ENCODE results near the gene ATN1. TPM values are rescaled to one million over a fixed set of nuclear protein-coding genes. Genes with fewer than 3 reads are reported as not detected.
"Not testable (repeated sequence)": the region's sequence is repeated elsewhere in the genome, so short reads cannot be mapped to it uniquely, and the experiment has no call there.

The ATN1 gene
- total RNA-seq, 2 experiments from 2014 or later: 31.0 to 31.3 TPM

GRCh38 chr12:6890789-6891645, 36.7 kb upstream of the ATN1 start:
- H3K4me3 Mint-ChIP-seq: peak overlapping the region; percentile 88
- ATAC-seq (ENCODE audit: low read depth): peak; percentile 97
- POLR2A ChIA-PET: interaction anchor here (0.5 to 2.8 kb wide), 25 partner anchors 9 to 222 kb away, joined by 3 to 78 read pairs (median 5); partner anchors contain the start of genes C12orf57, C1RL, CDCA3 and COPS7A

DNA sequence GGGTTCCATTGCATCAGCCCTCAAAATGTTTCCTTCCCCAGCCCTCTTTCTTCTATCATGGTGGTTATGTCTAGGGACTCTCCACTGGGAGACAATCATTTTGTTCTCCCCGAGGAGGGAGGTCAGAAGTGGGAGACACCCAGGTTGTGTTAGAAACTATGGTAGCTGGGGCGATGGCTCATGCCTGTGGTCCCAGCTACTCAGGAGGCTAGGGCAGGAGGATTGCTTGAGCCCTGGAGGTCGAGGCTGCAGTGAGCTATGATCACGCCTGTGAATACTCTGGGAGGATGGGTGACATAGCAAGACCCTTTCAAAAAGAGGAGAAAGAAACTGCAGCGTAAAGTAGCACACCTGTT, 36.1 kb upstream of the ATN1 start:
- DNase-seq: no peak
- H3K36me3 Mint-ChIP-seq: peaks cover 2% of the 10 kb centered on the region
- POLR2A ChIA-PET: interaction anchor here (0.5 to 2.8 kb wide), 26 partner anchors 8 to 262 kb away, joined by 3 to 78 read pairs (median 6); partner anchors contain the start of genes C12orf57, C1RL, CDCA3 and COPS7A
- peaks cover under 1% of the 10 kb centered on the region for H3K27me3 Mint-ChIP-seq
- H3K27ac Mint-ChIP-seq: peak overlapping the region; percentile 91
- H3K4me3 Mint-ChIP-seq: peak overlapping the region; percentile 88
- H3K9me3 Mint-ChIP-seq: no peaks in the 10 kb centered on the region
- no peak for ATAC-seq (ENCODE audit: low read depth)
- H3K4me1 Mint-ChIP-seq: peaks cover 17% of the 10 kb centered on the region

More at GRCh38 chr12:6890789-6891645, 36.7 kb upstream of the ATN1 start:
- no peaks in the 10 kb centered on the region for H3K27me3 Mint-ChIP-seq
- H3K36me3 Mint-ChIP-seq: peaks cover 2% of the 10 kb centered on the region
- DNase-seq: peak; percentile 100
- peak overlapping the region; percentile 91 for H3K27ac Mint-ChIP-seq
- no peaks in the 10 kb centered on the region for H3K9me3 Mint-ChIP-seq
- peaks cover 17% of the 10 kb centered on the region for H3K4me1 Mint-ChIP-seq

- not testable (repeated sequence) for H3K27me3 Mint-ChIP-seq; ATAC-seq (ENCODE audit: low read depth); DNase-seq; H3K9me3 Mint-ChIP-seq; H3K36me3 Mint-ChIP-seq
- peak overlapping the region; percentile 40 for H3K27ac Mint-ChIP-seq
- H3K4me1 Mint-ChIP-seq: peaks cover 17% of the 10 kb centered on the region
- H3K4me3 Mint-ChIP-seq: peak overlapping the region; percentile 88
- POLR2A ChIA-PET: interaction anchor here (1.3 to 2.8 kb wide), 4 partner anchors 12 to 183 kb away, joined by 3 to 78 read pairs (median 6); partner anchors contain the start of gene SPSB2
Measured at GRCh38 chr12:6892683-6893082, 35.1 kb upstream of the ATN1 start.

GRCh38 chr12:6894321-6894720, 33.4 kb upstream of the ATN1 start:
- Mint-ChIP-seq H3K4me3 (no peak overlapping the region), H3K27ac (no peak overlapping the region), H3K9me3 (no peaks in the 10 kb centered on the region), H3K4me1 (peaks cover 14% of the 10 kb centered on the region), H3K36me3 (peaks cover 2% of the 10 kb centered on the region), H3K27me3 (peaks cover 6% of the 10 kb centered on the region)
- ATAC-seq (ENCODE audit: low read depth) (no peak), DNase-seq (no peak)
- POLR2A ChIA-PET: interaction anchor here (1.3 kb wide), 1 partner anchor 21 kb away, joined by 3 read pairs; the partner anchor contains the start of gene SPSB2

DNA sequence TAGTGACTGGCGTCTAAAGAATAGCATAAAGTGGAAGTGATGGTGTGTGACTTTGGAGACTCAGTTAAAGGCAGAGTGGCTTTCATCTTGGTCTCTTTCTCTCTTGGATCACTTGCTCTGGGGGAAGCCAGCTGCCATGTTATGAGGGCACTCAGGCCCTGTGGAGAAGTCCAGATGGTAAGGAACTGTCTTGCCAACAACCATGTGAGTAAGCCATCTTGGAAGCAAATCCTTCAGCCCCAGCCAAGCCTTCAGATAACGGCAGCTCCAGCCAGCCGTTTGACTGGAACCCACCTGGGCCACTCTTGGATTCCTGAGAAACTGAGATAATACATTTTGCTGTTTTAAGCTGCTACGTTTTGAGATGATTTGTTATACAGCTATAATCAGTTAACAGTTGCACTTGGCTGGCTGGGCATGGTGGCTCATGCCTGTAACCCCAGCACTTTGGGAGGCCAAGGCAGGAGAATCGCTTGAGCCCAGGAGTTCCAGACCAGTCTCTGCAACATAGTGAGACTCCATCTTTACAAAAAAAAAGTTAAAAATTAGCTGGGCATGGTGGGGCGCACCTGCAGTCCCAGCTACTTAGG, 30.8 kb upstream of the ATN1 start:
- Mint-ChIP-seq H3K4me3 (no peak overlapping the region), H3K9me3 (no peaks in the 10 kb centered on the region), H3K4me1 (peaks cover 10% of the 10 kb centered on the region), H3K27ac (no peak overlapping the region), H3K27me3 (peaks cover 6% of the 10 kb centered on the region), H3K36me3 (peaks cover 2% of the 10 kb centered on the region)
- no peak for DNase-seq
- no peak for ATAC-seq (ENCODE audit: low read depth)
- POLR2A ChIA-PET: no interaction called here

DNA sequence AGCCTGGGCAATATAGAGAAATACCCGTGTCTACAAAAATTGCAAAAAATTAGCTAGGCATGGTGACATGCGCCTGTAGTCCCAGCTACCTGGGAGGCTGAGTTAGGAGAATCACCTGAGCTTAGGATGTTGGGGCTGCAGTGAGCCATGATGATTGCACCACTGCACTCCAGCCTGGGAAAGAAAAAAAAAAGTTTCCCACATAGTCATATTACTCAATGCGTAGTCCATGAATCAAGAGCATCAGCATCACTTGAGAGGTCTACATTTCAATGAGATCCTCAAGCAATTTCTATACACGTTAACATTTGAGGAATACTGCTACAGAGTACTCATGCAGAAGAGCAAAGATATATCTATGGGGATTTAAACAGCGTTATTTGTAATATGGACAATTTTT, 28.3 kb upstream of the ATN1 start:
- no peak for ATAC-seq (ENCODE audit: low read depth)
- no peak overlapping the region for H3K27ac Mint-ChIP-seq

GRCh38 chr12:6899837-6900519, 27.8 kb upstream of the ATN1 start:
- no peak for ATAC-seq (ENCODE audit: low read depth)
- Mint-ChIP-seq H3K4me3 (no peak overlapping the region), H3K27me3 (peaks cover 6% of the 10 kb centered on the region), H3K9me3 (no peaks in the 10 kb centered on the region), H3K27ac (no peak overlapping the region), H3K4me1 (peaks cover 13% of the 10 kb centered on the region), H3K36me3 (no peaks in the 10 kb centered on the region)
- DNase-seq: no peak
- POLR2A ChIA-PET: interaction anchor here (1.5 kb wide), 1 partner anchor 9 kb away, joined by 4 read pairs; no protein-coding TSS in a partner anchor

More for the DNA sequence above, 28.3 kb upstream of the ATN1 start:
- peaks cover 13% of the 10 kb centered on the region for H3K4me1 Mint-ChIP-seq
- peaks cover 6% of the 10 kb centered on the region for H3K27me3 Mint-ChIP-seq
- POLR2A ChIA-PET: interaction anchor here (1.5 kb wide), 1 partner anchor 8 kb away, joined by 4 read pairs; no protein-coding TSS in a partner anchor
- H3K36me3 Mint-ChIP-seq: peaks cover 2% of the 10 kb centered on the region
- H3K4me3 Mint-ChIP-seq: no peak overlapping the region
- no peaks in the 10 kb centered on the region for H3K9me3 Mint-ChIP-seq
- no peak for DNase-seq

- ATAC-seq (ENCODE audit: low read depth) (no peak), DNase-seq (no peak)
- Mint-ChIP-seq H3K4me3 (no peak overlapping the region), H3K9me3 (no peaks in the 10 kb centered on the region), H3K36me3 (no peaks in the 10 kb centered on the region), H3K4me1 (peaks cover 13% of the 10 kb centered on the region), H3K27ac (peak overlapping the region; percentile 1), H3K27me3 (peaks cover 2% of the 10 kb centered on the region)
- POLR2A ChIA-PET: interaction anchor here (1.0 to 1.1 kb wide), 2 partner anchors 11 to 116 kb away, joined by 3 read pairs; partner anchors contain the start of gene LPCAT3
Measured at GRCh38 chr12:6902448-6902847, 25.3 kb upstream of the ATN1 start.

GRCh38 chr12:6903722-6904121, 24.0 kb upstream of the ATN1 start:
- DNase-seq (no peak), ATAC-seq (ENCODE audit: low read depth) (no peak)
- Mint-ChIP-seq H3K27me3 (no peaks in the 10 kb centered on the region), H3K4me3 (no peak overlapping the region), H3K36me3 (no peaks in the 10 kb centered on the region), H3K4me1 (peaks cover 13% of the 10 kb centered on the region), H3K27ac (no peak overlapping the region), H3K9me3 (no peaks in the 10 kb centered on the region)
- POLR2A ChIA-PET: interaction anchor here (2.3 to 2.4 kb wide), 2 partner anchors 13 to 31 kb away, joined by 14 to 17 read pairs; partner anchors contain the start of gene SPSB2

- POLR2A ChIA-PET: interaction anchor here (0.9 to 2.4 kb wide), 4 partner anchors 10 to 39 kb away, joined by 4 to 17 read pairs (median 10); partner anchors contain the start of genes C12orf57, ENO2, RNU7-1 and SPSB2
- no peaks in the 10 kb centered on the region for H3K27me3 Mint-ChIP-seq
- no peaks in the 10 kb centered on the region for H3K36me3 Mint-ChIP-seq
- H3K4me1 Mint-ChIP-seq: peaks cover 11% of the 10 kb centered on the region
- no peak within 1 kb of the TSS for H3K27ac Mint-ChIP-seq
- H3K4me3 Mint-ChIP-seq: no peak within 1 kb of the TSS
- no peaks in the 10 kb centered on the region for H3K9me3 Mint-ChIP-seq
- ATAC-seq (ENCODE audit: low read depth) (peak; percentile 94), DNase-seq (peak; percentile 93)
Measured at GRCh38 chr12:6904280-6905276, 23.2 kb upstream of the ATN1 start, which contains the start of gene LRRC23. Gene LRRC23, plus strand, starts transcription at chr12:6904822. Its CDS starts 812 bp downstream, at chr12:6905634.

- DNase-seq (no peak), ATAC-seq (ENCODE audit: low read depth) (no peak)
- no peaks in the 10 kb centered on the region for H3K9me3 Mint-ChIP-seq
- no peak overlapping the region for H3K4me3 Mint-ChIP-seq
- peaks cover 7% of the 10 kb centered on the region for H3K4me1 Mint-ChIP-seq
- H3K27me3 Mint-ChIP-seq: no peaks in the 10 kb centered on the region
- POLR2A ChIA-PET: interaction anchor here (0.7 to 2.4 kb wide), 5 partner anchors 9 to 53 kb away, joined by 3 to 17 read pairs (median 5); partner anchors contain the start of genes C12orf57, ENO2, RNU7-1 and SPSB2
- H3K27ac Mint-ChIP-seq: no peak overlapping the region
- H3K36me3 Mint-ChIP-seq: no peaks in the 10 kb centered on the region
Measured at GRCh38 chr12:6905414-6906040, 22.2 kb upstream of the ATN1 start.

All from activated naive CD8-positive, alpha-beta T cell treated with anti-CD3 and anti-CD28 coated beads, Interleukin-2, amount 10 ng/mL, durations not matched to agents 7 days and 5 days (primary cell).